ENCODE results near the gene HDLBP.

DNA sequence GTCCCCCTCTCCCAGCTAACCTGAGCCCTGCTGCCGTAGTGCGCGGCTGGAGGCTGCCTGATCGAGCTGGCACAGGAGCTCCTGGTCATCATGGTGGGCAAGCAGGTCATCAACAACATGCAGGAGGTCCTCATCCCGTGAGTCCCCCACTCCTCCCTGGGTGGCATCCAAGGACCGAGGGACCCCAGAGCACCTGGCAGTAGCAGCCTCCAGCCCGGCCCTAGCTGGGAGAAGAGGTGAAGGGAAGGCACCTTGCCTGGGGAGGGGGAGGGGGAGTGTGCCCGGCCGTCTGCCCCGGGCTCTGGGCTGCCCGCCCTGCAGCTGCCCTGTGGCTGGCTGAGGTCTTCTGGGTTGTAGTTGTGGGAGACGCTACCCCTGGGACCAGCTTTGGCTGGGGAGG lies 100.7 kb downstream of the HDLBP start:
- TF ChIP-seq, protein P1, sequence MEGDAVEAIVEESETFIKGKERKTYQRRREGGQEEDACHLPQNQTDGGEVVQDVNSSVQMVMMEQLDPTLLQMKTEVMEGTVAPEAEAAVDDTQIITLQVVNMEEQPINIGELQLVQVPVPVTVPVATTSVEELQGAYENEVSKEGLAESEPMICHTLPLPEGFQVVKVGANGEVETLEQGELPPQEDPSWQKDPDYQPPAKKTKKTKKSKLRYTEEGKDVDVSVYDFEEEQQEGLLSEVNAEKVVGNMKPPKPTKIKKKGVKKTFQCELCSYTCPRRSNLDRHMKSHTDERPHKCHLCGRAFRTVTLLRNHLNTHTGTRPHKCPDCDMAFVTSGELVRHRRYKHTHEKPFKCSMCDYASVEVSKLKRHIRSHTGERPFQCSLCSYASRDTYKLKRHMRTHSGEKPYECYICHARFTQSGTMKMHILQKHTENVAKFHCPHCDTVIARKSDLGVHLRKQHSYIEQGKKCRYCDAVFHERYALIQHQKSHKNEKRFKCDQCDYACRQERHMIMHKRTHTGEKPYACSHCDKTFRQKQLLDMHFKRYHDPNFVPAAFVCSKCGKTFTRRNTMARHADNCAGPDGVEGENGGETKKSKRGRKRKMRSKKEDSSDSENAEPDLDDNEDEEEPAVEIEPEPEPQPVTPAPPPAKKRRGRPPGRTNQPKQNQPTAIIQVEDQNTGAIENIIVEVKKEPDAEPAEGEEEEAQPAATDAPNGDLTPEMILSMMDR (IDR thresholded peaks at IDR 0.05; ENCODE audit: low read depth, low read length), result no peak
- TF ChIP-seq EZH2phosphoT487 (IDR thresholded peaks at IDR 0.05; ENCODE audit: low read depth), result no peak

All from OCI-LY3 (cell line).